Upper lobe of right lung (tissue), 1 donor: ENCODE measurements around the gene FAM43A. TPM values are rescaled to one million over a fixed set of nuclear protein-coding genes. Genes with fewer than 3 reads are reported as not detected.

Experiments
- ATAC-seq: fragments of 200-7000 bp; cut with Tn5 transposase; one replicate; pipeline ENCODE4 v1.9.1; 2020; ENCODE audit warnings: mild to moderate bottlenecking, moderate library complexity
- DNase-seq: peaks from one replicate; pipeline ENCODE4 v3.0.0-alpha.2; 2020
- H3K27ac ChIP-seq: fragments of 200-600 bp; one replicate; pipeline ENCODE4 v1.8.0; 2022
- H3K27me3 ChIP-seq: fragments of 200-600 bp; one replicate; pipeline ENCODE4 v1.8.0; 2022; ENCODE audit warnings: mild to moderate bottlenecking
- H3K36me3 ChIP-seq: fragments of 200-600 bp; one replicate; pipeline ENCODE4 v1.8.0; 2022
- H3K4me1 ChIP-seq: fragments of 200-600 bp; one replicate; pipeline ENCODE4 v1.8.0; 2022
- H3K4me3 ChIP-seq: fragments of 200-600 bp; one replicate; pipeline ENCODE4 v1.8.0; 2022; ENCODE audit warnings: mild to moderate bottlenecking
- H3K9me3 ChIP-seq: fragments of 200-600 bp; one replicate; pipeline ENCODE4 v1.8.0; 2022
- intact Hi-C: fragments of 100-400 bp; cut with DNase I; formaldehyde crosslinking; loops from one replicate; pipeline ENCODE4 v1.11.0; 2022
- total RNA-seq: library from RNA; stranded (reverse); fragmentation: NEBNext Ultra II Directional; extraction: Animal tissue kit (Norgen Biotek cat#: 25700); gene quantifications from one replicate; pipeline ENCODE4 v1.2.1, GENCODE V29; 2021
- TF ChIP-seq, protein P1 (sequence below): fragments of 200-600 bp; IDR thresholded peaks from one replicate; pipeline ENCODE4 v1.8.0; 2022; ENCODE audit warnings: antibody characterized with exemption
- donor health status: DM: no; HTN: yes; CAD: no; lungs with severe emphysema.

The FAM43A gene
- total RNA-seq, 1 donor from 2014 or later, result 25.7 TPM

GRCh38 chr3:194713299-194714136 is 27.8 kb downstream of the FAM43A start:
- intact Hi-C loops, result no loop called here
- DNase-seq, result no peak
- no peaks in the 10 kb centered on the region for H3K4me1 ChIP-seq
- H3K27ac ChIP-seq, result no peak overlapping the region
- H3K27me3 ChIP-seq, result no peaks in the 10 kb centered on the region
- TF ChIP-seq, protein P1, sequence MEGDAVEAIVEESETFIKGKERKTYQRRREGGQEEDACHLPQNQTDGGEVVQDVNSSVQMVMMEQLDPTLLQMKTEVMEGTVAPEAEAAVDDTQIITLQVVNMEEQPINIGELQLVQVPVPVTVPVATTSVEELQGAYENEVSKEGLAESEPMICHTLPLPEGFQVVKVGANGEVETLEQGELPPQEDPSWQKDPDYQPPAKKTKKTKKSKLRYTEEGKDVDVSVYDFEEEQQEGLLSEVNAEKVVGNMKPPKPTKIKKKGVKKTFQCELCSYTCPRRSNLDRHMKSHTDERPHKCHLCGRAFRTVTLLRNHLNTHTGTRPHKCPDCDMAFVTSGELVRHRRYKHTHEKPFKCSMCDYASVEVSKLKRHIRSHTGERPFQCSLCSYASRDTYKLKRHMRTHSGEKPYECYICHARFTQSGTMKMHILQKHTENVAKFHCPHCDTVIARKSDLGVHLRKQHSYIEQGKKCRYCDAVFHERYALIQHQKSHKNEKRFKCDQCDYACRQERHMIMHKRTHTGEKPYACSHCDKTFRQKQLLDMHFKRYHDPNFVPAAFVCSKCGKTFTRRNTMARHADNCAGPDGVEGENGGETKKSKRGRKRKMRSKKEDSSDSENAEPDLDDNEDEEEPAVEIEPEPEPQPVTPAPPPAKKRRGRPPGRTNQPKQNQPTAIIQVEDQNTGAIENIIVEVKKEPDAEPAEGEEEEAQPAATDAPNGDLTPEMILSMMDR, result no peak
- no peak for ATAC-seq
- H3K4me3 ChIP-seq, result no peak overlapping the region
- no peaks in the 10 kb centered on the region for H3K36me3 ChIP-seq
- H3K9me3 ChIP-seq, result no peaks in the 10 kb centered on the region

DNA sequence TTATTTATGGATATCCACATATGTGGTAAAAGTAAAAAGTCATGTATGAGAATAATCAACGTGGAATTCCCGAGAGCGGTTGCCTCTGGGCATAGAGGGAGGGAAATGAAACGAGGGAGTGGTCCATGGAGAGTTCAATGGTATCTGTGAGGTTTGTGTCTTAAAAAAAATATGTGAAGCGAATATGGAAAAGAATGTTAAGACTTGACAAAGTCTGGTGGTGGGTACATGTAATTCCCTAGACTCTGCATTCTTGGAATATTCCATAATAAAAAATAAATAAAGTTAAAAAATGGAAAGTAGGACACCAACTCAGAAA is 28.4 kb downstream of the FAM43A start:
- DNase-seq, result no peak
- no peaks in the 10 kb centered on the region for H3K36me3 ChIP-seq
- H3K4me1 ChIP-seq, result no peaks in the 10 kb centered on the region
- intact Hi-C loops, result no loop called here
- H3K4me3 ChIP-seq, result no peak overlapping the region
- no peaks in the 10 kb centered on the region for H3K27me3 ChIP-seq
- ATAC-seq, result no peak
- H3K9me3 ChIP-seq, result no peaks in the 10 kb centered on the region
- TF ChIP-seq, protein P1, result no peak
- H3K27ac ChIP-seq, result no peak overlapping the region

DNA sequence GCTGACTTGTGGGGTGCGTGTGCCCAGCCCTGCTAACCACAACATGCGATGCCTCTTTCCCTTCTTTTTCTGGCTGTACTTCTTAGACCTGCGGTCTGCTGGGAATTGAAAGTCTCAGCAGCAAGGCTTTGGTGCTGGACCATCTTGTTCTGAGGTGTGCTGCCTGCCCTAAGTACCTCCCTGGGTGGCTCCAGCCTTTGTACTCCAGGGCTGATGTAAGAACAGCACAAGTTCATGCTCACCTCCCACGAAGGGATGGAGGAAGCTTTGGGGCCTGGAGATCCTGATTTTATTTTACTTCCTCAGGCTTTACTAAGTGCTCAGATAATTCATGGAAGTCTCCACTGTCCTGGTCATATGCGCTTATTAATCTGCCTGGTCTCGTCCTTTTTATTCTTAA is 28.9 kb downstream of the FAM43A start:
- intact Hi-C loops, result no loop called here
- TF ChIP-seq, protein P1, result no peak
- Histone ChIP-seq H3K9me3 (no peaks in the 10 kb centered on the region), H3K27me3 (no peaks in the 10 kb centered on the region), H3K27ac (no peak overlapping the region), H3K4me3 (no peak overlapping the region), H3K36me3 (no peaks in the 10 kb centered on the region), H3K4me1 (no peaks in the 10 kb centered on the region)
- DNase-seq, result no peak
- no peak for ATAC-seq

- no peak for DNase-seq
- intact Hi-C loops, result no loop called here
- TF ChIP-seq, protein P1, result no peak
- Histone ChIP-seq H3K27ac (no peak overlapping the region), H3K4me1 (no peaks in the 10 kb centered on the region), H3K4me3 (no peak overlapping the region), H3K36me3 (no peaks in the 10 kb centered on the region), H3K27me3 (no peaks in the 10 kb centered on the region), H3K9me3 (no peaks in the 10 kb centered on the region)
- ATAC-seq, result no peak
Measured at GRCh38 chr3:194715022-194715800, 29.5 kb downstream of the FAM43A start.

DNA sequence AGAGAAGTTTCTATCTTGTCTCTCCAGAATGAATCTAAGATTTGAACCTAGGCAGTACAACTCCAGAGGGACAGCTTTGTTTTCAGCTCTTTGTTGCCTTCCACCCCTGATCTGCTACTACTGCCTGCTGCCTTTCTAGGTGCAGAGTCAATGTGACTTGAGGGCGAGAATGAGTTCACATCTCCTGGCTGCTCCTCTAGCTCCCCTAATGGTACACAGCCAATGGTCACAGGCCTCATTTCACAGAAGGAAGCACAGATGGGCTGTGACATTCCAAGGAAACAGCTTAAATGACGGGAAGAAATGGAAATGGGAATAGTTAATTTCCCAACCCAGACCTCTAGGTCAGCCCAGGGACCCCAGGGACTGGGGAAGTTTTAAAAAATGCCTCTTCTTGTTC is 32.4 kb downstream of the FAM43A start:
- ATAC-seq (no peak), DNase-seq (no peak)
- Histone ChIP-seq H3K4me1 (no peaks in the 10 kb centered on the region), H3K36me3 (no peaks in the 10 kb centered on the region), H3K27ac (no peak overlapping the region), H3K9me3 (no peaks in the 10 kb centered on the region), H3K27me3 (no peaks in the 10 kb centered on the region), H3K4me3 (no peak overlapping the region)
- intact Hi-C loops, result no loop called here
- TF ChIP-seq, protein P1, result no peak
